Stimulated activated CD4-positive, alpha-beta T cell treated with anti-CD3 and anti-CD28 coated beads, Interleukin-1b, Interleukin-23, amount 100 ng/mL, for 4 hours (primary cell): ENCODE results near the gene GRIK2.

Source experiments
- DNase-seq, 2 donors: peaks; one replicate each; pipeline ENCODE4 v3.0.0-alpha.2; 2020; ENCODE audit warnings: low read depth in 2 of 2

The GRIK2 gene

GRCh38 chr6:101537753-101538316 lies 144.3 kb downstream of the GRIK2 start:
- no peak for DNase-seq

GRCh38 chr6:101539510-101540245 lies 146.2 kb downstream of the GRIK2 start:
- no peak for DNase-seq

GRCh38 chr6:101541894-101542293 lies 148.4 kb downstream of the GRIK2 start:
- DNase-seq: no peak

- DNase-seq: no peak
Observed at GRCh38 chr6:101543796-101544195, 150.3 kb downstream of the GRIK2 start.

GRCh38 chr6:101544286-101544685 lies 150.8 kb downstream of the GRIK2 start:
- DNase-seq: no peak

GRCh38 chr6:101545191-101545590 lies 151.7 kb downstream of the GRIK2 start:
- DNase-seq: no peak

GRCh38 chr6:101550451-101550850 lies 156.9 kb downstream of the GRIK2 start:
- DNase-seq: no peak

GRCh38 chr6:101554231-101554630 lies 160.7 kb downstream of the GRIK2 start:
- DNase-seq: no peak

- DNase-seq: no peak
Observed at GRCh38 chr6:101558712-101559111, 165.2 kb downstream of the GRIK2 start.

- no peak for DNase-seq
Observed at GRCh38 chr6:101572627-101573026, 179.1 kb downstream of the GRIK2 start.

GRCh38 chr6:101577091-101577490 lies 183.6 kb downstream of the GRIK2 start:
- no peak for DNase-seq

GRCh38 chr6:101578306-101578705 lies 184.8 kb downstream of the GRIK2 start:
- no peak for DNase-seq

- no peak for DNase-seq
Observed at GRCh38 chr6:101582792-101583191, 189.3 kb downstream of the GRIK2 start.

GRCh38 chr6:101585501-101585900 lies 192.0 kb downstream of the GRIK2 start:
- DNase-seq: no peak

GRCh38 chr6:101588343-101588742 lies 194.8 kb downstream of the GRIK2 start:
- no peak for DNase-seq

- DNase-seq: no peak
Observed at GRCh38 chr6:101595276-101595675, 201.8 kb downstream of the GRIK2 start.

GRCh38 chr6:101597693-101598092 lies 204.2 kb downstream of the GRIK2 start:
- DNase-seq: no peak

- no peak for DNase-seq
Observed at GRCh38 chr6:101605426-101605825, 211.9 kb downstream of the GRIK2 start.

GRCh38 chr6:101605874-101606273 lies 212.4 kb downstream of the GRIK2 start:
- no peak for DNase-seq

- no peak for DNase-seq
Observed at GRCh38 chr6:101607111-101607690, 213.7 kb downstream of the GRIK2 start.

GRCh38 chr6:101608703-101609102 lies 215.2 kb downstream of the GRIK2 start:
- DNase-seq: no peak

- no peak for DNase-seq
Observed at GRCh38 chr6:101613556-101613955, 220.0 kb downstream of the GRIK2 start.

GRCh38 chr6:101614774-101615173 lies 221.3 kb downstream of the GRIK2 start:
- no peak for DNase-seq
